Stimulated activated CD4-positive, alpha-beta T cell treated with anti-CD3 and anti-CD28 coated beads, Interleukin-4, amount 100 ng/mL, for 48 hours (primary cell): ENCODE measurements around the gene XRN2.
"Not testable (repeated sequence)": the region's sequence is repeated elsewhere in the genome, so short reads cannot be mapped to it uniquely, and the experiment has no call there.

Source experiments
- DNase-seq, 2 donors: peaks; one replicate each; pipeline ENCODE4 v3.0.0-alpha.2; 2020; ENCODE audit warnings: low read depth in 2 of 2

The XRN2 gene

GRCh38 chr20:21344206-21344900 is 41.2 kb downstream of the XRN2 start:
- DNase-seq = no peak

- DNase-seq = no peak
Observed at GRCh38 chr20:21344961-21345360, 41.8 kb downstream of the XRN2 start.

GRCh38 chr20:21352703-21353102 is 49.6 kb downstream of the XRN2 start:
- DNase-seq = no peak

- DNase-seq = no peak
Observed at GRCh38 chr20:21353236-21353635, 50.1 kb downstream of the XRN2 start.

- no peak for DNase-seq
Observed at GRCh38 chr20:21355981-21356380, 52.9 kb downstream of the XRN2 start.

GRCh38 chr20:21356386-21356785 is 53.3 kb downstream of the XRN2 start:
- no peak for DNase-seq

- DNase-seq = no peak
Observed at GRCh38 chr20:21357844-21358243, 54.7 kb downstream of the XRN2 start.

GRCh38 chr20:21358737-21359136 is 55.6 kb downstream of the XRN2 start:
- DNase-seq = no peak

GRCh38 chr20:21360705-21361104 is 57.6 kb downstream of the XRN2 start:
- DNase-seq = no peak

GRCh38 chr20:21361266-21361665 is 58.1 kb downstream of the XRN2 start:
- no peak for DNase-seq

GRCh38 chr20:21364413-21364812 is 61.3 kb downstream of the XRN2 start:
- DNase-seq = no peak

- no peak for DNase-seq
Observed at GRCh38 chr20:21365771-21366170, 62.6 kb downstream of the XRN2 start.

- not testable (repeated sequence) for DNase-seq
Observed at GRCh38 chr20:21366273-21366672, 63.1 kb downstream of the XRN2 start.

- no peak for DNase-seq
Observed at GRCh38 chr20:21368791-21369190, 65.7 kb downstream of the XRN2 start.

- DNase-seq = no peak
Observed at GRCh38 chr20:21371193-21371592, 68.1 kb downstream of the XRN2 start.

- no peak for DNase-seq
Observed at GRCh38 chr20:21372016-21372415, 68.9 kb downstream of the XRN2 start.

- no peak for DNase-seq
Observed at GRCh38 chr20:21373436-21373835, 70.3 kb downstream of the XRN2 start.

GRCh38 chr20:21376626-21377025 is 73.5 kb downstream of the XRN2 start:
- no peak for DNase-seq

GRCh38 chr20:21377701-21378100 is 74.6 kb downstream of the XRN2 start:
- no peak for DNase-seq

GRCh38 chr20:21378259-21378658 is 75.1 kb downstream of the XRN2 start:
- no peak for DNase-seq

- no peak for DNase-seq
Observed at GRCh38 chr20:21380711-21381110, 77.6 kb downstream of the XRN2 start.

- no peak for DNase-seq
Observed at GRCh38 chr20:21381619-21382018, 78.5 kb downstream of the XRN2 start.

- no peak for DNase-seq
Observed at GRCh38 chr20:21384308-21384892, 81.3 kb downstream of the XRN2 start.

GRCh38 chr20:21386111-21386510 is 83.0 kb downstream of the XRN2 start:
- DNase-seq = no peak
